SK-N-MC (cell line): Measurements from ENCODE around the gene USP16.

Experiments used
- EZH2 ChIP-seq: fragments of 200-600 bp; sonication (generic); IDR thresholded peaks from one replicate; pipeline ENCODE4 v1.6.1; 2017; ENCODE audit warnings: antibody characterized with exemption
- FOXP2 ChIP-seq: optimal IDR thresholded peaks from 2 replicates; pipeline ENCODE3; 2011; ENCODE audit warnings: mild to moderate bottlenecking, moderate library complexity; ENCODE audit not compliant: insufficient read depth; ENCODE audit errors: extremely low read length, control extremely low read depth
- POLR2AphosphoS5 ChIP-seq: IDR thresholded peaks from 2 replicates; pipeline ENCODE4 v1.6.1; 2012; ENCODE audit warnings: mild to moderate bottlenecking, low read depth, low read length, borderline replicate concordance

DNA sequence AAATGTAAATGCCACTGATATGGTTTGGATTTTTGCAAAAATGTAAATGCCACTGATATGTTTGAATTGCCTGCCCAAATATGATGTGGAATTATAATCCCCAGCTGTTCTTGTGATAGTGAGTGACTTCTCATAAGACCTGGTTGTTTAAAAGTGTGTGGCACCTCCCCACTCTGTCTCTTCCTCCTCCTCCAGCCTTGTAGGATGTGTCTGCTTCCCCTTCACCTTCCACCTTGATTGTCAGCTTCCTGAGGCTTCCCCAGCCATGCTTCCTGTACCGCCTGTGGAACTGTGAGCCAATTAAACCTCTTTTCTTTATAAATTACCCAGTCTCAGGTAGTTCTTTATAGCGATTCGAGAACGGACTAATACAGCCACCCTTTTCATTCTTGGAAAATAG is 50.3 kb downstream of the USP16 start:
- TF ChIP-seq POLR2AphosphoS5: no peak
- TF ChIP-seq EZH2: no peak
- TF ChIP-seq FOXP2: no peak
